Right lung (tissue), 5 donors: ENCODE results near the gene HLA-F. TPM values are rescaled to one million over a fixed set of nuclear protein-coding genes. Genes with fewer than 3 reads are reported as not detected.

Source experiments
- DNase-seq, 2 donors: peaks; one replicate each; pipeline ENCODE4 v3.0.0-alpha.2; 2013
- polyA plus RNA-seq, 5 donors: library from polyadenylated mRNA; unstranded; fragments of 120-200 nt; gene quantifications; one replicate each; pipeline versions ENCODE4 v1.2.1 to v1.2.3, GENCODE V29; 2013; ENCODE audit warnings: inconsistent platforms in 1 of 5, low replicate concordance in 1 of 5; ENCODE audit not compliant: insufficient read length in 5 of 5, insufficient read depth in 1 of 5

The HLA-F gene
- polyA plus RNA-seq, 5 donors: 15.5 to 20.2 (median 18.3) TPM

GRCh38 chr6:29762051-29762450, 38.8 kb downstream of the HLA-F start:
- no peak for DNase-seq

GRCh38 chr6:29762781-29763214, 39.6 kb downstream of the HLA-F start:
- DNase-seq: peak in 1 of 2 donors; percentile 70

DNA sequence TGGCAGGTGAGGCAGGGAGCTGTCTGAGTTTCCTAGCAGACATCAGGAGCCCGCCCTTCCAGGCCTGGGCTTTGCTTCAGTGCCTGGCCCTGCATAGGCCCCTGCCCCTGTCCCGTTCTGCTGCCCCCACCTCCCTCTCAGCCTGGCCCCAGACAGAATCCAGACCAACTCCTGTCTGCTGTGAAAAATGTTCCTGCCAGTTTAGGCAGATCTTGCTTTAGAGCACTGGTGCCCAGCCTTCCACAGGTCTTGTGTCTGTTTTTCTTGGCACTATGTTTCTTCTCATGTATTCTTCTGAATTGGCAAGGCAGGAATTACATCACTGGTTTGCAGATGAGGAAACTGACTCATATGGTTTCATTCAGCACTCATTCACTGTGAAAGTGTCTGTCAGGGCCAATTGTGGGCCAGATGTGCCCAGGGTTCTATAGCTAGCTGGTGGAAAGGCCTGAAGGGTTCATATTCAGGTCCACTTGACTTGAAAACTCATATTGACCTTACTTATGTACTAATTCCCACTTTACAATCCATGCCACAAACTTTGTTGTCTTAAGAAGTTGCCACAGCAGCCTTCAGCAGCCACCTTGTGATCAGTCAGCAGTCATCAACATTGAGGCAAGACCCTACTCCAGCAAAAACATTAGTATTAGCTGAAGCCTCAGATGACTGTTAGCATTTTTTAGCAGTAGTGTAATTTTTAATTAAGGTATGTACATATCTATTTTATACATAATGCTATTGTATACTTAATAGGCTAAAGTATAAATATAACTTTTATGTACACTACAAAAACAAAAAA, 40.5 kb downstream of the HLA-F start:
- no peak for DNase-seq

DNA sequence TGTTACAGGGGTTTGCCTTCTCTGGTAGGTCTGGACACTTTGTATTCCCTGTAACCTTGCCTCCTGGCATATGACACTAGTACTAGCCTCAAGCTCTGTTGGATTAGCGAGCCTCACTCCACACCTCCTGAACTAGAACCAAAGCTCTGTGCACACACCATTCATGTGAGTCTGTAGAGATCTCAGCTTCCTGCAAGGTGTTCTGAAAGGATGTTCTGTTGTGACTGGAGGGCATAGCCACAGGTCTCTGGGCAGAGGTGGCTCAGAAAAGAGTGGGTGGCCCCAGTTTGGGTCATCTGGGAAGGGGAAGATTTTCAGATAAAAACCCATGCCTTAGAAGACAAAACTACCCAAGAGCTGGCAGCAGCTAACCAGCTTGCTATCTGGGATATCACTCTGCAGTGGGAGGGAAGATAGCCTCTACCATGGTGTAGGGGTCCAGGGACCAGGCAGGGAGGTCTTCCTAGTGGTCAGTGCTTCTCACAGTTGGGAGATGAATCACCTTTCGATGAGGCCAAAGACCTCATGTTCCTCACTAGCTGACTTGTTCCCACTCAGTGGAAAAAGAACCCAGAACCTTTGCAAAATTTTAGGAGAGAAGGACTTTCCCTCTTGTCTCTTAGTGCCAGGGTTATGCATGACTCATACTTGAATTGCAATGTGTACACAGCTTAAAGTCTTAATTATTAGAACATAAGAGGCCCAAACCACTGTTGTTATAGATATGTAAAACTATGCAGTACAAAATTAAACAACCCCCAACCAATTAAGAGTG, 41.4 kb downstream of the HLA-F start:
- no peak for DNase-seq

- DNase-seq: no peak
Observed at GRCh38 chr6:29769336-29769735, 46.1 kb downstream of the HLA-F start.

- DNase-seq: no peak
Observed at GRCh38 chr6:29770306-29770705, 47.1 kb downstream of the HLA-F start.

- no peak for DNase-seq
Observed at GRCh38 chr6:29776684-29777083, 53.5 kb downstream of the HLA-F start.

Other genes starting within 250 kb of the HLA-F start
- not detected for gene MAS1L, start 235.5 kb upstream of the HLA-F start, polyA plus RNA-seq
- 1 to 10 TPM in 3 of 5 donors, under 1 TPM in 2; 0.68 to 2.8 (median 1.6) TPM for gene UBD, start 163.7 kb upstream of the HLA-F start, polyA plus RNA-seq
- gene OR2H2, start 138.3 kb upstream of the HLA-F start, polyA plus RNA-seq: under 1 TPM in 4 of 5 donors, not detected in 1; 0.07 to 0.20 (median 0.17) TPM
- 100 to 1,000 TPM in 1 of 5 donors, 10 to 100 TPM in 4; 85.5 to 122 (median 88.1) TPM for gene GABBR1, start 90.3 kb upstream of the HLA-F start, polyA plus RNA-seq
- gene MOG, start 66.3 kb upstream of the HLA-F start, polyA plus RNA-seq: under 1 TPM in 1 of 5 donors, not detected in 4; 0.13 TPM
- under 1 TPM in 1 of 5 donors, not detected in 4; 0.61 TPM for gene ZFP57, start 42.3 kb upstream of the HLA-F start, polyA plus RNA-seq
- gene HLA-G, start 104.4 kb downstream of the HLA-F start, polyA plus RNA-seq: 10 to 100 TPM in 3 of 5 donors, 1 to 10 TPM in 2; 4.6 to 17.0 (median 10.5) TPM
- gene HLA-A, start 219.1 kb downstream of the HLA-F start, polyA plus RNA-seq: 100 to 1,000 TPM; 188 to 335 (median 269) TPM